IMR-90 (cell line): ENCODE results near the gene H3-3A. TPM values are rescaled to one million over a fixed set of nuclear protein-coding genes. Genes with fewer than 3 reads are reported as not detected.

Experiments
- ATAC-seq: fragments of 200-7000 bp; cut with Tn5 transposase; 2 replicates; pipeline ENCODE4 v1.9.1; 2020; ENCODE audit warnings: low read depth, mild to moderate bottlenecking, moderate library complexity
- BruUV-seq: library from RNA; stranded (reverse); fragments of 400-500 nt; replicated peaks from 2 replicates; lab custom pipeline; 2021; lab: Mats Ljungman, UMichigan
- CTCF ChIA-PET: fragments of 300-600 bp; formaldehyde crosslinking; extraction: SDS; loops from one replicate; lab custom pipeline; 2021; ENCODE audit warnings: antibody characterized with exemption; lab: Yijun Ruan, JAX
- POLR2A ChIA-PET: fragments of 300-600 bp; sonication (Branson Sonifier 250); formaldehyde crosslinking; loops from one replicate; lab custom pipeline; 2022; ENCODE audit warnings: antibody characterized with exemption; ENCODE audit not compliant: unreplicated experiment; lab: Charles Lee
- DNase-seq: peaks from one replicate; pipeline ENCODE4 v3.0.0; 2013
- H2AFZ ChIP-seq: replicated peaks from 2 replicates; pipeline ENCODE3; 2013; ENCODE audit warnings: low read length, mild to moderate bottlenecking; ENCODE audit not compliant: poor library complexity
- H2AK5ac ChIP-seq: 2 replicates; pipeline ENCODE4 v1.6.1; 2013; ENCODE audit warnings: low read depth, low read length, inconsistent platforms
- H2AK9ac ChIP-seq: replicated peaks from 2 replicates; pipeline ENCODE3; 2013; ENCODE audit warnings: mild to moderate bottlenecking, low read depth, low read length, moderate library complexity; ENCODE audit not compliant: poor library complexity
- H2BK120ac ChIP-seq: 2 replicates; pipeline ENCODE4 v1.6.1; 2013; ENCODE audit warnings: low read depth, low read length, inconsistent platforms
- H2BK15ac ChIP-seq: 3 replicates; pipeline ENCODE4 v1.6.1; 2013; ENCODE audit warnings: low read depth, low read length, inconsistent platforms
- H2BK20ac ChIP-seq: 2 replicates; pipeline ENCODE4 v1.6.1; 2013; ENCODE audit warnings: low read depth, mild to moderate bottlenecking, inconsistent platforms, low read length, moderate library complexity
- H2BK5ac ChIP-seq: 2 replicates; pipeline ENCODE4 v1.6.1; 2013; ENCODE audit warnings: mild to moderate bottlenecking, low read depth, low read length, inconsistent platforms; ENCODE audit not compliant: poor library complexity, severe bottlenecking
- H3K14ac ChIP-seq: replicated peaks from 2 replicates; pipeline ENCODE4 v1.6.1; 2013; ENCODE audit warnings: low read depth, low read length, inconsistent platforms
- H3K18ac ChIP-seq: 2 replicates; pipeline ENCODE4 v1.6.1; 2013; ENCODE audit warnings: low read depth, low read length, control low read depth
- H3K23ac ChIP-seq: 2 replicates; pipeline ENCODE4 v1.6.1; 2013; ENCODE audit warnings: low read depth, low read length, inconsistent platforms
- H3K27ac ChIP-seq: 2 replicates; pipeline ENCODE4 v1.5.1; 2013; ENCODE audit warnings: mild to moderate bottlenecking, control low read depth, low read length; ENCODE audit not compliant: insufficient read depth
- H3K27me3 ChIP-seq: 2 replicates; pipeline ENCODE4 v1.6.1; 2013; ENCODE audit warnings: low read length; ENCODE audit not compliant: control insufficient read depth, insufficient read depth
- H3K36me3 ChIP-seq: 2 replicates; pipeline ENCODE4 v1.6.1; 2013; ENCODE audit warnings: low read length, mixed read lengths; ENCODE audit not compliant: control insufficient read depth, insufficient read depth
- H3K4ac ChIP-seq: 2 replicates; pipeline ENCODE4 v1.6.1; 2013; ENCODE audit warnings: low read depth, low read length, inconsistent platforms
- H3K4me1 ChIP-seq: 2 replicates; pipeline ENCODE4 v1.6.1; 2013; ENCODE audit warnings: low read length, mixed read lengths; ENCODE audit not compliant: control insufficient read depth, insufficient read depth
- H3K4me2 ChIP-seq: 2 replicates; pipeline ENCODE4 v1.6.1; 2013; ENCODE audit warnings: low read depth, mild to moderate bottlenecking, control low read depth, low read length, moderate library complexity
- H3K4me3 ChIP-seq: 2 replicates; pipeline ENCODE4 v1.5.1; 2013; ENCODE audit warnings: low read depth, mild to moderate bottlenecking, control low read depth, low read length, moderate library complexity; ENCODE audit not compliant: insufficient read depth
- H3K56ac ChIP-seq: 2 replicates; pipeline ENCODE4 v1.6.1; 2013; ENCODE audit warnings: low read length, inconsistent platforms; ENCODE audit not compliant: insufficient read depth; ENCODE audit errors: extremely low read depth
- H3K79me1 ChIP-seq, 2 experiments: 2 replicates each; pipeline ENCODE4 v1.6.1; 2013; ENCODE audit warnings: low read length in 2 of 2, inconsistent platforms in 1 of 2, low read depth in 1 of 2
- H3K9ac ChIP-seq: 2 replicates; pipeline ENCODE4 v1.6.1; 2013; ENCODE audit warnings: low read depth, low read length, control low read depth
- H3K9me1 ChIP-seq: 2 replicates; pipeline ENCODE4 v1.6.1; 2013; ENCODE audit warnings: low read length, inconsistent platforms; ENCODE audit not compliant: insufficient read depth
- H3K9me3 ChIP-seq: 2 replicates; pipeline ENCODE4 v1.6.1; 2013; ENCODE audit warnings: low read length; ENCODE audit not compliant: control insufficient read depth, insufficient read depth
- H4K20me1 ChIP-seq: 2 replicates; pipeline ENCODE4 v1.6.1; 2013; ENCODE audit warnings: low read length, inconsistent platforms; ENCODE audit not compliant: insufficient read depth
- H4K5ac ChIP-seq: 2 replicates; pipeline ENCODE4 v1.6.1; 2013; ENCODE audit warnings: mild to moderate bottlenecking, low read depth, low read length, control low read depth
- H4K8ac ChIP-seq, 2 experiments: 2 replicates each; pipeline ENCODE4 v1.6.1; 2013; ENCODE audit warnings: low read depth in 2 of 2, low read length in 2 of 2, control low read depth in 1 of 2, inconsistent platforms in 1 of 2
- H4K91ac ChIP-seq: 2 replicates; pipeline ENCODE4 v1.6.1; 2013; ENCODE audit warnings: low read depth, low read length, inconsistent platforms; ENCODE audit not compliant: insufficient read depth
- BHLHE40 ChIP-seq: fragments of 150-350 bp; IDR thresholded peaks from 2 replicates; pipeline ENCODE4 v1.6.1; 2016; ENCODE audit warnings: mild to moderate bottlenecking, low read depth, low read length
- CEBPB ChIP-seq: IDR thresholded peaks from 2 replicates; pipeline ENCODE4 v1.6.1; 2012; ENCODE audit warnings: low read depth, low read length, improper control_type of control experiment
- CHD1 ChIP-seq: IDR thresholded peaks from 2 replicates; pipeline ENCODE4 v1.6.1; 2012; ENCODE audit warnings: low read depth, low read length, improper control_type of control experiment
- ELK1 ChIP-seq: fragments of 150-350 bp; IDR thresholded peaks from 2 replicates; pipeline ENCODE4 v1.6.1; 2016; ENCODE audit warnings: low read depth, mild to moderate bottlenecking, low read length, moderate library complexity, borderline replicate concordance
- FOS ChIP-seq: fragments of 150-350 bp; IDR thresholded peaks from 2 replicates; pipeline ENCODE4 v1.6.1; 2016; ENCODE audit warnings: low read depth, low read length
- MAFK ChIP-seq: IDR thresholded peaks from 2 replicates; pipeline ENCODE4 v1.6.1; 2012; ENCODE audit warnings: low read depth, low read length, improper control_type of control experiment
- MAZ ChIP-seq: IDR thresholded peaks from 2 replicates; pipeline ENCODE4 v1.6.1; 2012; ENCODE audit warnings: low read depth, mild to moderate bottlenecking, low read length, improper control_type of control experiment, moderate library complexity, borderline replicate concordance
- MXI1 ChIP-seq: IDR thresholded peaks from 2 replicates; pipeline ENCODE4 v1.6.1; 2012; ENCODE audit warnings: low read depth, mild to moderate bottlenecking, low read length, moderate library complexity, borderline replicate concordance
- NFE2L2 ChIP-seq: fragments of 150-350 bp; IDR thresholded peaks from 2 replicates; pipeline ENCODE4 v1.6.1; 2016; ENCODE audit warnings: low read depth, mild to moderate bottlenecking, low read length
- POLR2A ChIP-seq: IDR thresholded peaks from 2 replicates; pipeline ENCODE4 v1.6.1; 2012; ENCODE audit warnings: mild to moderate bottlenecking, low read depth, low read length
- RAD21 ChIP-seq: IDR thresholded peaks from 2 replicates; pipeline ENCODE4 v1.6.1; 2012; ENCODE audit warnings: low read length, improper control_type of control experiment
- RCOR1 ChIP-seq: IDR thresholded peaks from 2 replicates; pipeline ENCODE4 v1.6.1; 2012; ENCODE audit warnings: mild to moderate bottlenecking, low read length, improper control_type of control experiment; ENCODE audit not compliant: insufficient replicate concordance
- SMC3 ChIP-seq: fragments of 150-350 bp; IDR thresholded peaks from 2 replicates; pipeline ENCODE4 v1.6.1; 2016; ENCODE audit warnings: low read depth, mild to moderate bottlenecking, antibody characterized with exemption, low read length, moderate library complexity
- WGBS, 2 experiments: methylation state at CpG; one replicate each; pipeline versions ENCODE4 v1.1.5 to v1.1.7; 2013; ENCODE audit warnings: missing lambda C conversion rate in 2 of 2; ENCODE audit not compliant: insufficient read length in 1 of 2; ENCODE audit errors: extremely low coverage in 2 of 2; 5-methylcytosine and 5-hydroxymethylcytosine counted together
- dilution Hi-C: fragments of 300-500 bp; cut with HindIII; formaldehyde crosslinking; loops from one replicate; pipeline ENCODE4 v1.14.3; 2018; ENCODE audit warnings: low sequenced_read_pairs; ENCODE audit not compliant: unreplicated experiment
- in situ Hi-C: fragments of 300-500 bp; cut with MboI; formaldehyde crosslinking; loops from 3 replicates; pipeline ENCODE4 v1.14.3; 2019; ENCODE audit warnings: low sequenced_read_pairs, inconsistent platforms, mixed read lengths
- intact Hi-C: fragments of 100-400 bp; cut with micrococcal nuclease; formaldehyde crosslinking; loops from 2 replicates; pipeline ENCODE4 v1.10.0; 2022
- polyA plus RNA-seq, 3 experiments: library from polyadenylated mRNA; depleted of rRNA; stranded (reverse); fragments of >200 nt; gene quantifications; 2 replicates each; pipeline ENCODE4 v1.2.3, GENCODE V29; 2012; ENCODE audit warnings: low replicate concordance in 1 of 3
- total RNA-seq: library from RNA; depleted of rRNA; stranded (reverse); fragments of >200 nt; gene quantifications from 2 replicates; pipeline ENCODE4 v1.2.3, GENCODE V29; 2012
- TF ChIP-seq, protein P1 (sequence below): conservative IDR thresholded peaks from 2 replicates; pipeline ENCODE4 v1.5.1; 2012; ENCODE audit warnings: mild to moderate bottlenecking, low read depth, low read length, improper control_type of control experiment

Gene H3-3A
- total and polyA plus RNA-seq, 2 of the 4 experiments (the other 2 are of a cell fraction), result 188 to 256 TPM

- no peak overlapping the region for H2BK5ac ChIP-seq
- no peak overlapping the region for H3K56ac ChIP-seq
- ChIA-PET CTCF (no interaction called here), POLR2A (no interaction called here)
- no peaks in the 10 kb centered on the region for H4K20me1 ChIP-seq
- no peak overlapping the region for H3K4me3 ChIP-seq
- H4K5ac ChIP-seq, result no peak overlapping the region
- no peak overlapping the region for H4K91ac ChIP-seq
- H3K4ac ChIP-seq, result no peak overlapping the region
- peaks cover 6% of the 10 kb centered on the region for H3K27me3 ChIP-seq
- no peaks in the 10 kb centered on the region for H3K9me3 ChIP-seq
- no peak overlapping the region for H3K14ac ChIP-seq
- H3K9me1 ChIP-seq, result 0 out of 2 replicates have a peak, but pooled peaks cover 5% of the 10 kb centered on the region
- dilution Hi-C loops (no loop called here), in situ Hi-C loops (no loop called here), intact Hi-C loops (no loop called here)
- no peaks in the 10 kb centered on the region for H3K79me1 ChIP-seq
- TF ChIP-seq CEBPB (no peak), BHLHE40 (no peak), RCOR1 (no peak), POLR2A (no peak), MAFK (no peak), CHD1 (no peak), FOS (no peak), SMC3 (no peak), RAD21 (no peak), ELK1 (no peak), NFE2L2 (no peak), MXI1 (no peak), MAZ (no peak)
- TF ChIP-seq, protein P1, sequence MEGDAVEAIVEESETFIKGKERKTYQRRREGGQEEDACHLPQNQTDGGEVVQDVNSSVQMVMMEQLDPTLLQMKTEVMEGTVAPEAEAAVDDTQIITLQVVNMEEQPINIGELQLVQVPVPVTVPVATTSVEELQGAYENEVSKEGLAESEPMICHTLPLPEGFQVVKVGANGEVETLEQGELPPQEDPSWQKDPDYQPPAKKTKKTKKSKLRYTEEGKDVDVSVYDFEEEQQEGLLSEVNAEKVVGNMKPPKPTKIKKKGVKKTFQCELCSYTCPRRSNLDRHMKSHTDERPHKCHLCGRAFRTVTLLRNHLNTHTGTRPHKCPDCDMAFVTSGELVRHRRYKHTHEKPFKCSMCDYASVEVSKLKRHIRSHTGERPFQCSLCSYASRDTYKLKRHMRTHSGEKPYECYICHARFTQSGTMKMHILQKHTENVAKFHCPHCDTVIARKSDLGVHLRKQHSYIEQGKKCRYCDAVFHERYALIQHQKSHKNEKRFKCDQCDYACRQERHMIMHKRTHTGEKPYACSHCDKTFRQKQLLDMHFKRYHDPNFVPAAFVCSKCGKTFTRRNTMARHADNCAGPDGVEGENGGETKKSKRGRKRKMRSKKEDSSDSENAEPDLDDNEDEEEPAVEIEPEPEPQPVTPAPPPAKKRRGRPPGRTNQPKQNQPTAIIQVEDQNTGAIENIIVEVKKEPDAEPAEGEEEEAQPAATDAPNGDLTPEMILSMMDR, result no peak
- 100% methylated on average over 1 of the region's 4 CpGs for WGBS, 2 experiments
- H2AK5ac ChIP-seq, result no peak overlapping the region
- H4K8ac ChIP-seq, result no peak overlapping the region
- H3K18ac ChIP-seq, result no peak overlapping the region
- H2BK120ac ChIP-seq, result no peak overlapping the region
- DNase-seq, result no peak
- H2BK20ac ChIP-seq, result no peak overlapping the region
- no peak overlapping the region for H3K23ac ChIP-seq
- H2BK15ac ChIP-seq, result no peak overlapping the region
- H3K36me3 ChIP-seq, result no peaks in the 10 kb centered on the region
- H2AFZ ChIP-seq, result no peak overlapping the region
- H3K4me2 ChIP-seq, result no peak overlapping the region
- no peak overlapping the region for H2AK9ac ChIP-seq
- no peak for ATAC-seq
- BruUV-seq, result no TSS peak
- H3K9ac ChIP-seq, result no peak overlapping the region
- H3K27ac ChIP-seq, result no peak overlapping the region
- H3K4me1 ChIP-seq, result peaks cover 4% of the 10 kb centered on the region
Observed at GRCh38 chr1:226033582-226033981, 28.9 kb upstream of the H3-3A start.
